PC-9 (cell line): ENCODE measurements around the gene HPX. TPM values are rescaled to one million over a fixed set of nuclear protein-coding genes. Genes with fewer than 3 reads are reported as not detected.

ENCODE experiments used
- BruUV-seq: library from RNA; stranded (reverse); fragments of 400-500 nt; replicated peaks from 2 replicates; lab custom pipeline; 2021; lab: Mats Ljungman, UMichigan
- CTCF ChIA-PET: fragments of 300-600 bp; sonication (Branson Sonifier 250); formaldehyde crosslinking; loops from one replicate; lab custom pipeline; 2022; ENCODE audit warnings: antibody characterized with exemption; lab: Charles Lee
- POLR2A ChIA-PET: fragments of 300-600 bp; sonication (Branson Sonifier 250); formaldehyde crosslinking; loops from one replicate; lab custom pipeline; 2022; ENCODE audit warnings: antibody characterized with exemption; ENCODE audit not compliant: unreplicated experiment; lab: Charles Lee
- DNase-seq, 2 experiments: peaks; one replicate each; pipeline versions ENCODE4 v3.0.0 to v3.0.0-alpha.2; 2015 to 2022; ENCODE audit warnings: mixed read lengths in 1 of 2
- H2AFZ ChIP-seq: fragments of 200-600 bp; sonication (generic); 2 replicates; pipeline ENCODE4 v1.8.1; 2017; ENCODE audit warnings: antibody characterized with exemption
- H3F3A ChIP-seq: fragments of 200-600 bp; sonication (generic); 2 replicates; pipeline ENCODE4 v1.8.1; 2017; ENCODE audit warnings: antibody characterized with exemption, mild to moderate bottlenecking, low read depth; ENCODE audit not compliant: insufficient read depth
- H3K27ac ChIP-seq: fragments of 200-600 bp; sonication (generic); 2 replicates; pipeline ENCODE4 v1.6.1; 2016; ENCODE audit warnings: mixed run types
- H3K27me3 ChIP-seq: fragments of 200-600 bp; sonication (generic); 2 replicates; pipeline ENCODE4 v1.6.1; 2016; ENCODE audit warnings: low read depth, mixed run types; ENCODE audit not compliant: insufficient read depth
- H3K36me3 ChIP-seq: fragments of 200-600 bp; sonication (generic); 2 replicates; pipeline ENCODE4 v1.6.1; 2016; ENCODE audit warnings: low read depth, mixed run types
- H3K4me1 ChIP-seq: fragments of 200-600 bp; sonication (generic); replicated peaks from 2 replicates; pipeline ENCODE4 v1.6.1; 2016; ENCODE audit warnings: mixed run types; ENCODE audit not compliant: insufficient read depth
- H3K4me2 ChIP-seq: fragments of 200-600 bp; sonication (generic); 2 replicates; pipeline ENCODE4 v1.6.1; 2017; ENCODE audit warnings: mixed run types
- H3K4me3 ChIP-seq: fragments of 200-600 bp; sonication (generic); 2 replicates; pipeline ENCODE4 v1.6.1; 2016; ENCODE audit warnings: mixed run types
- H3K79me2 ChIP-seq: fragments of 200-600 bp; sonication (generic); 2 replicates; pipeline ENCODE4 v1.6.1; 2017; ENCODE audit warnings: low read depth, mixed run types
- H3K9me2 ChIP-seq: fragments of 200-600 bp; sonication (generic); 2 replicates; pipeline ENCODE4 v1.8.1; 2017; ENCODE audit warnings: mild to moderate bottlenecking; ENCODE audit not compliant: insufficient read depth
- H3K9me3 ChIP-seq: fragments of 200-600 bp; sonication (generic); 2 replicates; pipeline ENCODE4 v1.8.1; 2016; ENCODE audit warnings: low read depth; ENCODE audit not compliant: insufficient read depth
- H4K20me1 ChIP-seq: fragments of 200-600 bp; sonication (generic); 2 replicates; pipeline ENCODE4 v1.8.1; 2017; ENCODE audit not compliant: insufficient read depth
- EZH2 ChIP-seq: fragments of 200-600 bp; sonication (generic); IDR thresholded peaks from 2 replicates; pipeline ENCODE4 v1.8.0; 2017; ENCODE audit warnings: antibody characterized with exemption, low read depth
- intact Hi-C: fragments of 100-400 bp; cut with micrococcal nuclease; formaldehyde crosslinking; loops from one replicate; pipeline ENCODE4 v1.10.0; 2022; ENCODE audit not compliant: unreplicated experiment
- total RNA-seq: library from RNA; stranded (reverse); gene quantifications from 2 replicates; pipeline ENCODE4 v1.2.3, GENCODE V29; 2021
- TF ChIP-seq, protein P1 (sequence below): fragments of 200-600 bp; sonication (generic); conservative IDR thresholded peaks from 2 replicates; pipeline ENCODE4 v1.6.1; 2017; ENCODE audit warnings: mixed run types, antibody characterized with exemption, mild to moderate bottlenecking, moderate library complexity

Gene HPX
- total RNA-seq, 1 experiment from 2014 or later, result 0.68 TPM

- no peak for DNase-seq
- H3K27me3 ChIP-seq, result no peaks in the 10 kb centered on the region
- H3K79me2 ChIP-seq, result no peaks in the 10 kb centered on the region
- H3K4me1 ChIP-seq, result no peaks in the 10 kb centered on the region
- no peaks in the 10 kb centered on the region for H4K20me1 ChIP-seq
- H3K4me2 ChIP-seq, result no peak overlapping the region
- H3K9me3 ChIP-seq, result no peaks in the 10 kb centered on the region
- no peaks in the 10 kb centered on the region for H3K36me3 ChIP-seq
- CTCF ChIA-PET, result no interaction called here
- no peak overlapping the region for H3K27ac ChIP-seq
- H3F3A ChIP-seq, result peaks cover 6% of the 10 kb centered on the region
- H3K4me3 ChIP-seq, result no peak overlapping the region
- BruUV-seq, result no TSS peak
- POLR2A ChIA-PET, result interaction anchor here (0.6 kb wide), 1 partner anchor 16 kb away, joined by 9 read pairs; no protein-coding TSS in a partner anchor
- no peak overlapping the region for H2AFZ ChIP-seq
- no peaks in the 10 kb centered on the region for H3K9me2 ChIP-seq
- TF ChIP-seq, protein P1, sequence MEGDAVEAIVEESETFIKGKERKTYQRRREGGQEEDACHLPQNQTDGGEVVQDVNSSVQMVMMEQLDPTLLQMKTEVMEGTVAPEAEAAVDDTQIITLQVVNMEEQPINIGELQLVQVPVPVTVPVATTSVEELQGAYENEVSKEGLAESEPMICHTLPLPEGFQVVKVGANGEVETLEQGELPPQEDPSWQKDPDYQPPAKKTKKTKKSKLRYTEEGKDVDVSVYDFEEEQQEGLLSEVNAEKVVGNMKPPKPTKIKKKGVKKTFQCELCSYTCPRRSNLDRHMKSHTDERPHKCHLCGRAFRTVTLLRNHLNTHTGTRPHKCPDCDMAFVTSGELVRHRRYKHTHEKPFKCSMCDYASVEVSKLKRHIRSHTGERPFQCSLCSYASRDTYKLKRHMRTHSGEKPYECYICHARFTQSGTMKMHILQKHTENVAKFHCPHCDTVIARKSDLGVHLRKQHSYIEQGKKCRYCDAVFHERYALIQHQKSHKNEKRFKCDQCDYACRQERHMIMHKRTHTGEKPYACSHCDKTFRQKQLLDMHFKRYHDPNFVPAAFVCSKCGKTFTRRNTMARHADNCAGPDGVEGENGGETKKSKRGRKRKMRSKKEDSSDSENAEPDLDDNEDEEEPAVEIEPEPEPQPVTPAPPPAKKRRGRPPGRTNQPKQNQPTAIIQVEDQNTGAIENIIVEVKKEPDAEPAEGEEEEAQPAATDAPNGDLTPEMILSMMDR, result no peak
- TF ChIP-seq EZH2, result no peak
- intact Hi-C loops, result no loop called here
Observed at GRCh38 chr11:6469599-6469998, 28.8 kb upstream of the HPX start.

DNA sequence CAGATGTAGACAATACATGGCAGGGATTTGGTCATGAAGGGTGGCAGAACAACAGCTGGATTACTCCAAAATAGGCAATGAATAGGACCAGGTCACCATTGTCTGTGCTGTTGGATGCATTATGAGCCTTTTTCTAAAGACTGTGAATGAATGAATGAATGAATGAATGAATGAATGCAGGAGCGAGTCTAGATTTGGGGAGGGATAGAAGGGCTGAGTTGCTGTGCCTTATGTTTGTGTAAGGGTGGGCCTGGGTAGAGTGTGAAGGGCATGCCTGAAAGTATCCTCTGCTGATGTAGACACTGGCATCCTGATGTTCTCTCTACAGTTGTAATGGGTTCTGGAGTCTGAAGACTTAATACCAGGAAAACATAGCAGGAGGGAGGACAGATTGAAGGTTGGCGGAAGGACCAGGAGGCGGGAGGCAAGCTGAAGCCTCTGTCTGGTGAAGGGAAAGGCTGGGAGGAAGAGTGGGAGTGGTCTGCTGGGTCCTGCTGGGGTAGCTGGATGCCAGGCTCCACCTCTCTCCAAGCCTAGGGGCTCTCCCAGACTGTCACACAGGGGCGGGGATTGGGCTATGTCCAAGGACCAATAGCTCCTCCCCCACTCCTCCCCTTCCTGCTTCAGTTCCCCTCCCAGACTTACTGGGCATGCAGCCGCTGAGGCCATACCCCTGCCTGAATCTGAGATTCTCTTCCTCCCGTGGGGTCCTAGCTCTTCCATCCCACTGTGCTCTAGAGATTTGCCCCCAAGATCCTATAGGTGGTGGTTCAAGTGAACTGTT is 28.1 kb upstream of the HPX start:
- CTCF ChIA-PET, result no interaction called here
- no peaks in the 10 kb centered on the region for H3K79me2 ChIP-seq
- intact Hi-C loops, result no loop called here
- H4K20me1 ChIP-seq, result no peaks in the 10 kb centered on the region
- no peaks in the 10 kb centered on the region; the same call in 1 of the 2 replicates for H3F3A ChIP-seq
- BruUV-seq, result no TSS peak
- POLR2A ChIA-PET, result no interaction called here
- no peak overlapping the region for H3K27ac ChIP-seq
- no peaks in the 10 kb centered on the region for H3K9me3 ChIP-seq
- H3K9me2 ChIP-seq, result no peaks in the 10 kb centered on the region
- no peaks in the 10 kb centered on the region for H3K36me3 ChIP-seq
- no peak overlapping the region for H2AFZ ChIP-seq
- no peak overlapping the region for H3K4me2 ChIP-seq
- DNase-seq, result no peak
- H3K4me3 ChIP-seq, result no peak overlapping the region
- H3K27me3 ChIP-seq, result no peaks in the 10 kb centered on the region
- H3K4me1 ChIP-seq, result no peaks in the 10 kb centered on the region
- no peak for TF ChIP-seq EZH2
- TF ChIP-seq, protein P1, result no peak

- TF ChIP-seq, protein P1, result no peak
- TF ChIP-seq EZH2, result no peak
Observed at GRCh38 chr11:6459099-6459450, 18.3 kb upstream of the HPX start.

More at GRCh38 chr11:6459099-6459450, 18.3 kb upstream of the HPX start:
- no peak overlapping the region for H2AFZ ChIP-seq
- CTCF ChIA-PET, result no interaction called here
- no peaks in the 10 kb centered on the region for H4K20me1 ChIP-seq
- H3K4me1 ChIP-seq, result peaks cover 5% of the 10 kb centered on the region; the same call in 1 of the 2 replicates
- H3K79me2 ChIP-seq, result no peaks in the 10 kb centered on the region
- no peaks in the 10 kb centered on the region for H3K36me3 ChIP-seq
- H3K9me2 ChIP-seq, result no peaks in the 10 kb centered on the region
- H3K27me3 ChIP-seq, result no peaks in the 10 kb centered on the region
- intact Hi-C loops, result no loop called here
- no peak overlapping the region for H3K27ac ChIP-seq
- no peaks in the 10 kb centered on the region for H3K9me3 ChIP-seq
- no peak overlapping the region for H3K4me2 ChIP-seq
- no peaks in the 10 kb centered on the region for H3F3A ChIP-seq
- POLR2A ChIA-PET, result no interaction called here
- H3K4me3 ChIP-seq, result no peak overlapping the region
- no TSS peak for BruUV-seq
- no peak for DNase-seq
